Activated T-helper 2 cell treated with anti-CD3 and anti-CD28 coated beads, Interferon-gamma antibody, Interleukin-2, Interleukin-4, amounts not matched to agents 10 μg/mL and 5 μg/mL and 100 μg/mL, durations not matched to agents 14 hours and 24 hours and 36 hours (primary cell): ENCODE results near the gene HOXB3. TPM values are rescaled to one million over a fixed set of nuclear protein-coding genes. Genes with fewer than 3 reads are reported as not detected.

Experiments used
- DNase-seq: peaks from one replicate; pipeline ENCODE4 v3.0.0; 2021; ENCODE audit warnings: low spot score
- H3K27ac Mint-ChIP-seq: one replicate; pipeline ENCODE4 v1.8.0; 2021; ENCODE audit warnings: mixed read lengths
- H3K27me3 Mint-ChIP-seq: one replicate; pipeline ENCODE4 v1.8.0; 2021; ENCODE audit warnings: low read depth, mixed read lengths
- H3K36me3 Mint-ChIP-seq: one replicate; pipeline ENCODE4 v1.8.0; 2021; ENCODE audit warnings: low read depth, mixed read lengths
- H3K4me1 Mint-ChIP-seq: one replicate; pipeline ENCODE4 v1.8.0; 2021; ENCODE audit warnings: low read depth, mixed read lengths
- H3K4me3 Mint-ChIP-seq: one replicate; pipeline ENCODE4 v1.8.0; 2021; ENCODE audit warnings: low read depth, mild to moderate bottlenecking, moderate library complexity, mixed read lengths
- H3K9me3 Mint-ChIP-seq: one replicate; pipeline ENCODE4 v1.8.0; 2021; ENCODE audit warnings: mixed read lengths
- intact Hi-C: fragments of 100-400 bp; cut with micrococcal nuclease; formaldehyde crosslinking; loops from one replicate; pipeline ENCODE4 v1.15.1; 2023
- total RNA-seq: library from RNA; stranded (reverse); gene quantifications from 2 replicates; pipeline ENCODE4 v1.2.3, GENCODE V29; 2022

Gene HOXB3
- total RNA-seq, 1 donor from 2014 or later: 3.8 TPM

DNA sequence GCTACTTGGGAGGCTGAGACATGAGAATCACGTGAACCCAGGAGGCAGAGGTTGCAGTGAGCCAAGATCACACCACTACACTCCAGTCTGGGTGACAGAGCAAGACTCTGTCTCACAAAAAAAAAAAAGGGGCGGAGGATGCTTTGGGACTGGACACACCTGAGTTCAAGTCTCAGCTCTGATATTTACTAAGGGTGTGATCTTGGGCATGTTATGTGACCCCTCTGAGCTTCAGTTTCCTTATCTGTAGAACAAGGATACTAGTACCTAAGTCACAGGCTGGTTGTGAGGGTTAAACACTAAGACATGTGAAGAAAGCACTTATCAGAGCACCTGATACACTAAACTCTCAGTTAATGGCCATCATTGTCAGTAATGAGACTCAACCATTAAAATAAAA is 85.1 kb downstream of the HOXB3 start:
- no peak overlapping the region for H3K27ac Mint-ChIP-seq
- no peak overlapping the region for H3K4me3 Mint-ChIP-seq
- no peaks in the 10 kb centered on the region for H3K36me3 Mint-ChIP-seq
- intact Hi-C loops: no loop called here
- peaks cover 24% of the 10 kb centered on the region for H3K4me1 Mint-ChIP-seq
- no peak for DNase-seq
- no peaks in the 10 kb centered on the region for H3K9me3 Mint-ChIP-seq
- peaks cover 25% of the 10 kb centered on the region for H3K27me3 Mint-ChIP-seq

DNA sequence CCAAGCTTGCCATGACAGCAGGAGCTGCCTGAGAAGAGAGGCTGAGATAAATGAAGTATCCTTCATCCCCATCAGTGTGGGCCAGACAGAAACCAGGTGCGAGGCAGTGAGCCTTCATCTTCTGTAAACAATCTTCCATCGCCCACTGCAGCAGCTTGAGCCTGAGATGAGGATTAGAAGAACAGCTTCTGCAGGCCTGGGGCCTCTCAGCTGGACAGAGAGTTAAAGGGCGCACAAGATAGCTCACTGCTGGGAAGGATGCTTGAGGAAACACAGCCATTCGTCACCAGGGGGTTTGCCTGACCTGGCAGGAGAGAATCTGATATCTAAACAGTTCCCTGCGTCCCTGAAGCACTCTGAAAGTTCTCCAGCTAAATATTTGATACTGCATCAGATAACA is 86.3 kb downstream of the HOXB3 start:
- Mint-ChIP-seq H3K4me1 (peaks cover 24% of the 10 kb centered on the region), H3K27ac (no peak overlapping the region), H3K36me3 (no peaks in the 10 kb centered on the region), H3K4me3 (no peak overlapping the region), H3K27me3 (peaks cover 29% of the 10 kb centered on the region), H3K9me3 (no peaks in the 10 kb centered on the region)
- DNase-seq: no peak
- intact Hi-C loops: no loop called here

DNA sequence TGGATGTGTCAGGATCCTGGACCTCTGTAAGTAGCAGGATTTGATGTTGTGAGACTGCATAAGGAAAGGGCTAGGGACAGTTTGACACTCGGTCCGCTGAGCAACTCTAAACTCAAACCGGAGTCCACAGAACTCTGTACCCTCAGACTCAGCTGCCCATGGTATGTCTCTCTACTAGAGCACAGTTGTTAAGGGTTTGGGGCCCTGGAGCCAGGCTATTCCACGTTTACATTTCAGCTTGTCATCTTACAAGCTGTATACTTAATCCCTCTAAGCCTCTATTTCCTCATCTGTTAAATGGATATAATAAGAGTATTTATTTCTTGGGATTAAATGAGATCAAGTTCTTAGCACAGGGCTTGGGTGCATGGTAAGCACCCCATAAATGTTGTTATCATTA is 87.1 kb downstream of the HOXB3 start:
- intact Hi-C loops: no loop called here
- H3K9me3 Mint-ChIP-seq: no peaks in the 10 kb centered on the region
- peaks cover 36% of the 10 kb centered on the region for H3K27me3 Mint-ChIP-seq
- no peaks in the 10 kb centered on the region for H3K36me3 Mint-ChIP-seq
- DNase-seq: no peak
- no peak overlapping the region for H3K4me3 Mint-ChIP-seq
- H3K27ac Mint-ChIP-seq: no peak overlapping the region
- peaks cover 20% of the 10 kb centered on the region for H3K4me1 Mint-ChIP-seq

DNA sequence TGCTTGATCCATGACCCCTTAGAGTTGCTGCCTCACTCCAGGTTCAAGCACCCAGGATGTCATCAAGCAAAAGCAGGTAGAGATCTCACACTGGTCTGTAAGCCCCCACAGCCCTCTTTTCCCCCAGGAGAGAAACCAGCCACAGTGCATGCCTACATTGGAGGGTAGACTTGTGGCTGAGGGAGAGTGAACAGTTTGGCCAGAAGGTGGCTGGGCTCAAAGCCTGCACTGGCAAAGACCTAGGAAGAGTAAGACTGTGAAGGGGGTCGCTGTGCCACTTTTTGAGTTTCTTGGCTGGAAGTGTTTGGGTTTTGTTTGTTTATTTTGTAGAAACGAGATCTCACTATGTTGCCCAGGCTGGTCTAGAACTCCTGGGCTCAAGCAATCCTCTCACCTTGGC is 87.7 kb downstream of the HOXB3 start:
- Mint-ChIP-seq H3K27me3 (peaks cover 42% of the 10 kb centered on the region), H3K36me3 (no peaks in the 10 kb centered on the region), H3K27ac (no peak overlapping the region)

GRCh38 chr17:48500435-48501426 is 89.3 kb downstream of the HOXB3 start:
- no peak overlapping the region for H3K4me3 Mint-ChIP-seq
- peaks cover 12% of the 10 kb centered on the region for H3K4me1 Mint-ChIP-seq
- peaks cover 51% of the 10 kb centered on the region for H3K27me3 Mint-ChIP-seq
- no peaks in the 10 kb centered on the region for H3K9me3 Mint-ChIP-seq
- H3K27ac Mint-ChIP-seq: no peak overlapping the region
- intact Hi-C loops: no loop called here
- no peak for DNase-seq
- H3K36me3 Mint-ChIP-seq: no peaks in the 10 kb centered on the region

More for the DNA sequence above, 87.7 kb downstream of the HOXB3 start:
- H3K9me3 Mint-ChIP-seq: no peaks in the 10 kb centered on the region
- no peak overlapping the region for H3K4me3 Mint-ChIP-seq
- peaks cover 17% of the 10 kb centered on the region for H3K4me1 Mint-ChIP-seq
- DNase-seq: no peak
- intact Hi-C loops: no loop called here

DNA sequence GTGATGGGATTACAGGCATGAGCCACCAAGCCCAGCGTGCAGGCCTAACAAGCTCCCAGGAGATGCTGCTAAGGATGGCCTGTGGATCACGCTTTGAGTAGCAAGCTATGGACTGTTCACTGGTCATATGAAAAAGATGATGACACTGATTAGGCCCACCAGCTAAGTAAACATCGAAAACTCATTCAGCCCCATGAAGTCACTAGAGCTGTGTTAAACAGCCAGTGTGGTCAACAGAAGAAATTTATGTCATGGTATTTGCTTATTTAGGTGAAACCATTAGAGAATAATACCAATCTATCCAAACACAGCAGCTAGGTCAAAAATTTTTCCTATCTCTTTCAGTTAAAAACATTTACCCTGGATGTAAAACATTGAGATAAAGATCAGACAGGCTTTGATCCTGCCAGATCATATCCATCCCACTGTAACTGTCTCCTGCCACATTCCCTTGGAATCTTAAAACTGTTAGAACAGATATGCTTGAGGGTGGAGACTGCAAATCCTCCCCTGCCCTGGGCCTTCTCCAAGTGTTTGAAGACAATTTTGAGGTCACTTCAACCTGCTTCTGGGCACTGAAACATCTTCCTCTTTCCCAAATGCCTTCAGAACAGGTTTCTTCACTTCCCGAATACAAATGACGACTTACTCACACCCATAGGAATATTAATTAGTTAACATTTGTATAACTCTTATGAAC is 90.2 kb downstream of the HOXB3 start:
- no peaks in the 10 kb centered on the region for H3K36me3 Mint-ChIP-seq
- intact Hi-C loops: no loop called here
- H3K4me1 Mint-ChIP-seq: peaks cover 5% of the 10 kb centered on the region
- H3K4me3 Mint-ChIP-seq: no peak overlapping the region
- no peak overlapping the region for H3K27ac Mint-ChIP-seq
- H3K9me3 Mint-ChIP-seq: no peaks in the 10 kb centered on the region
- H3K27me3 Mint-ChIP-seq: peaks cover 55% of the 10 kb centered on the region
- no peak for DNase-seq

GRCh38 chr17:48499248-48499647 is 90.8 kb downstream of the HOXB3 start:
- H3K27ac Mint-ChIP-seq: no peak overlapping the region
- DNase-seq: no peak
- H3K27me3 Mint-ChIP-seq: peaks cover 59% of the 10 kb centered on the region
- H3K36me3 Mint-ChIP-seq: no peaks in the 10 kb centered on the region
- H3K4me1 Mint-ChIP-seq: peaks cover 5% of the 10 kb centered on the region
- H3K9me3 Mint-ChIP-seq: no peaks in the 10 kb centered on the region
- no peak overlapping the region for H3K4me3 Mint-ChIP-seq
- intact Hi-C loops: no loop called here

Other genes starting within 250 kb of the HOXB3 start
- gene SKAP1, start 160.0 kb downstream of the HOXB3 start, total RNA-seq: 60.5 and 67.9 TPM in 2 replicates
- gene HOXB1, start 59.2 kb downstream of the HOXB3 start, total RNA-seq: not detected in 2 replicates
- gene HOXB2, start 45.1 kb downstream of the HOXB3 start, total RNA-seq: 22.2 and 23.9 TPM in 2 replicates
- 3.0 and 3.3 TPM in 2 replicates for gene HOXB4, start 11.9 kb downstream of the HOXB3 start, total RNA-seq
- not detected in 2 replicates for gene HOXB5, start 3.5 kb upstream of the HOXB3 start, total RNA-seq
- 0.52 and 0.62 TPM in 2 replicates for gene HOXB6, start 14.7 kb upstream of the HOXB3 start, total RNA-seq
- gene HOXB7, start 20.8 kb upstream of the HOXB3 start, total RNA-seq: 0.39 and 0.64 TPM in 2 replicates
- gene HOXB8, start 25.1 kb upstream of the HOXB3 start, total RNA-seq: not detected in 2 replicates
- 0.16 TPM in 2 replicates for gene HOXB9, start 36.1 kb upstream of the HOXB3 start, total RNA-seq
- not detected in 2 replicates for gene PRAC1, start 132.3 kb upstream of the HOXB3 start, total RNA-seq
- not detected in 2 replicates for gene PRAC2, start 132.9 kb upstream of the HOXB3 start, total RNA-seq
- not detected in 2 replicates for gene HOXB13, start 138.5 kb upstream of the HOXB3 start, total RNA-seq
- 0.07 TPM in 1 of 2 replicates, not detected in the other for gene TTLL6, start 227.0 kb upstream of the HOXB3 start, total RNA-seq
- 51.7 and 53.7 TPM in 2 replicates for gene CALCOCO2, start 240.8 kb upstream of the HOXB3 start, total RNA-seq